GM23248 (cell line): ENCODE measurements around the gene DES. TPM values are rescaled to one million over a fixed set of nuclear protein-coding genes. Genes with fewer than 3 reads are reported as not detected.

Source experiments
- DNase-seq: peaks from one replicate; pipeline ENCODE4 v3.0.0-alpha.2; 2015
- H2AFZ ChIP-seq: fragments of 200-600 bp; sonication (generic); 2 replicates; pipeline ENCODE4 v1.6.1; 2016; ENCODE audit warnings: antibody characterized with exemption
- H3F3A ChIP-seq: fragments of 200-600 bp; sonication (generic); 2 replicates; pipeline ENCODE4 v1.6.1; 2016; ENCODE audit warnings: mild to moderate bottlenecking, antibody characterized with exemption, mixed run types; ENCODE audit not compliant: insufficient read depth
- H3K27ac ChIP-seq: fragments of 200-600 bp; sonication (generic); 2 replicates; pipeline ENCODE4 v1.5.1; 2016; ENCODE audit warnings: mild to moderate bottlenecking
- H3K27me3 ChIP-seq: fragments of 200-600 bp; sonication (generic); replicated peaks from 2 replicates; pipeline ENCODE4 v1.6.1; 2016; ENCODE audit warnings: mild to moderate bottlenecking; ENCODE audit not compliant: insufficient read depth
- H3K36me3 ChIP-seq: fragments of 200-600 bp; sonication (generic); 2 replicates; pipeline ENCODE4 v1.6.1; 2016; ENCODE audit warnings: low read depth, mild to moderate bottlenecking
- H3K4me1 ChIP-seq: fragments of 200-600 bp; sonication (generic); 2 replicates; pipeline ENCODE4 v1.6.1; 2016; ENCODE audit warnings: mild to moderate bottlenecking; ENCODE audit not compliant: insufficient read depth
- H3K4me2 ChIP-seq: fragments of 200-600 bp; sonication (generic); one replicate; pipeline ENCODE4 v1.6.1; 2016; ENCODE audit warnings: mild to moderate bottlenecking; ENCODE audit not compliant: unreplicated experiment
- H3K4me3 ChIP-seq: fragments of 200-600 bp; sonication (generic); 2 replicates; pipeline ENCODE4 v1.5.1; 2016; ENCODE audit warnings: mild to moderate bottlenecking
- H3K79me2 ChIP-seq: fragments of 200-600 bp; sonication (generic); 2 replicates; pipeline ENCODE4 v1.6.1; 2016; ENCODE audit warnings: mild to moderate bottlenecking; ENCODE audit not compliant: insufficient read depth
- H3K9ac ChIP-seq: fragments of 200-600 bp; sonication (generic); 2 replicates; pipeline ENCODE4 v1.6.1; 2016; ENCODE audit warnings: mild to moderate bottlenecking
- H3K9me2 ChIP-seq: fragments of 200-600 bp; sonication (generic); 2 replicates; pipeline ENCODE4 v1.6.1; 2016; ENCODE audit warnings: mixed run types, mild to moderate bottlenecking, moderate library complexity; ENCODE audit not compliant: insufficient read depth
- H3K9me3 ChIP-seq: fragments of 200-600 bp; sonication (generic); one replicate; pipeline ENCODE4 v1.6.1; 2017; ENCODE audit warnings: low read depth
- H4K20me1 ChIP-seq: fragments of 200-600 bp; sonication (generic); 2 replicates; pipeline ENCODE4 v1.6.0; 2016; ENCODE audit not compliant: insufficient read depth
- EZH2 ChIP-seq: fragments of 200-600 bp; sonication (generic); IDR thresholded peaks from 2 replicates; pipeline ENCODE4 v1.6.1; 2018; ENCODE audit warnings: antibody characterized with exemption, mild to moderate bottlenecking; ENCODE audit not compliant: insufficient read depth, poor library complexity, severe bottlenecking
- EZH2phosphoT487 ChIP-seq: fragments of 200-600 bp; sonication (generic); IDR thresholded peaks from 2 replicates; pipeline ENCODE4 v1.6.1; 2018; ENCODE audit warnings: antibody characterized with exemption, moderate library complexity, mild to moderate bottlenecking, low read depth; ENCODE audit not compliant: insufficient read depth
- WGBS, 2 experiments: methylation state at CpG; one replicate each; pipeline ENCODE4 v1.1.6; 2015 to 2017; ENCODE audit warnings: low lambda C conversion rate in 2 of 2, low coverage in 1 of 2; ENCODE audit errors: missing lambda C conversion rate in 2 of 2; 5-methylcytosine and 5-hydroxymethylcytosine counted together
- in situ Hi-C: fragments of 300-500 bp; cut with MboI; formaldehyde crosslinking; loops from 2 replicates; pipeline ENCODE4 v1.15.0; 2020
- polyA plus RNA-seq: library from polyadenylated mRNA; unstranded; fragments of >200 nt; fragmentation: Nextera tagmentation; extraction: Ambion mirVana; gene quantifications from 2 replicates; pipeline ENCODE4 v1.2.1, GENCODE V29; 2016
- total RNA-seq: library from RNA; depleted of rRNA; stranded (reverse); fragments of >200 nt; shearing (Covaris generic); gene quantifications from 2 replicates; pipeline ENCODE4 v1.2.3, GENCODE V29; 2014

DES gene
- total and polyA plus RNA-seq, 2 experiments from 2014 or later, result 1.1 to 2.7 TPM

DNA sequence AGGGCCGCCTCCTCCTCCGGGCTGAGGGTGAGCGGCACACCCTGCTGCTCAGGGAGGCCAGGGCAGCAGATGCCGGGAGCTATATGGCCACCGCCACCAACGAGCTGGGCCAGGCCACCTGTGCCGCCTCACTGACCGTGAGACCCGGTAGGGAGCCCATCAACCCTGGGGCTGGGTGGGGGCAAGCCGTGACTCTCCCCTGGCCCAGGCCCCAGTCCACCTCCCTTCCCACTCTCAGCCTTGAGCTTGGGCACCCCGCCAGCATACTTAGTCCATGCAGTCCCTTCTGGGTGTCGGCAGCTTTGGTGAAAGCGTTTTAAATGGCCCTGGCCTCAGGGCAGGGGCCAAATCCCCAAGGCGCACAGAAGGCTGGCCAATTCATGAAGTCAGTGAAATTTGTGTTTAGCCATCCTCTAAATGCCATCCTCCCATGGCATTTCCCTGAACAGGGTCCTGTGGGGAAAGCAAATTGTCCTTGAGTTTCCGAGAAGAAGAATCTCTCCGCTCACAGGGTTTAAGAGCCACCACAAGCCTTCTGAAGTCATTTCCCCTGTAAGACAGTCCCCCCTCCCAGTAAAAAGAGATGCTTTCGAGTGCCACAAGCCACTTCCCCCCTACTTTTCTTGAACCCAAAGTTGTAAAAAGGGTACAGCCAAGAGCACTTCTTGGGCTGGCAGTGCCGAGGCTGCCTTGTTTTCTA is 33.6 kb downstream of the DES start:
- no peak for TF ChIP-seq EZH2
- no peak for TF ChIP-seq EZH2phosphoT487
- Histone ChIP-seq H3K9me2 (no peaks in the 10 kb centered on the region), H3K27me3 (no peaks in the 10 kb centered on the region), H3K9me3 (no peaks in the 10 kb centered on the region), H3K4me2 (no peak overlapping the region), H3K36me3 (0 out of 2 replicates have a peak, but pooled peaks cover 4% of the 10 kb centered on the region), H3K4me3 (no peak overlapping the region), H3K79me2 (no peaks in the 10 kb centered on the region), H3F3A (peaks cover 18% of the 10 kb centered on the region), H3K27ac (peak overlapping the region; percentile 86), H3K4me1 (peaks cover 40% of the 10 kb centered on the region), H2AFZ (no peak overlapping the region), H3K9ac (no peak overlapping the region), H4K20me1 (no peaks in the 10 kb centered on the region)
- in situ Hi-C loops, result no loop called here
- 85 to 88% methylated on average over 15 to 17 of the region's 18 CpGs for WGBS, 2 experiments
- no peak for DNase-seq

DNA sequence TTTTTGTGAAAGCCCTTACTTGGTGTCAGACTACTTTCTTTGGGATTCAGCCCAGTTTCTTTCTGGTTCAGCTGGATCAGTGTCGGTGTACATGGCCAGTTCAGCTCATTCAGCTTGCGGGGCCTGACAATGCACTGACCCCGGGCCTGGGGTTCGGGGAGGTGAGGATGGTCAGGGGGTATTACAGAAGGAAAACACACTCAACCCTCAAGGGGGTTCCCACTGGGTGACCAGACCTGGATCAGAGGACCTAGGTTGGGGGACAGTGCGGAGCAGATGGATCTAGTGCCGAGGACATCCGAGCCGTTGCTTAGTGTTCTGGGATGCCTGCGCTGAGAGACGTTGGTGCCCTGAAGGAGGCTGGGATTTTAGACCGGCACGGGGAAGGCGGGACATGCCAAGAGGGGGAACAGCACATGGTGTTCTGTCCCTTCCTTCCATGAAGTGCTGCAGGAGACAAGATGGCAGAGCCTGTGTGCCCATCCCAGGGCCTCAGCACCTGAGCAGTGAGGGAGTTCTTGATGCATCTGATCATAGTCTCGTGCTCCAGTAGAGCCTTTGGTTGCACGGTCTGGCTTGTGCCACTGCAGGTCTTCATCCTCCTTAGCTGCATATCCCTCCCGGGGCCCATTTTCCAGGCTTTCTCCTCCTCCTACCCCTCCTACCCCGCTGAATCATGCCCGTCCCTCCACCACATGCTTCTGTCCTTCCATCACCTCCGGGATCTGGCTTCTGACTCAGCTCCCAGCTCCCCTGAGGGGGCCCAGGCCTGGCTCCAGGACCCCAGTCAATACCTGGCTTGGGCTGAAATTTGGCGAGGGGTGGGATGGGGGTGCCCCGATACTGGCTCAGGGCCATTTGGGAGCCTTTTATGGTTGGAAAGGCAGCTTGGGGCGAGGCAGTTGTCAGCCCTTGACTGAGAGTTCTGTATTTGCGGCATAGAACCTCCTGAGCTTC is 34.5 kb downstream of the DES start:
- Histone ChIP-seq H3K4me2 (peak overlapping the region; percentile 61), H3K9me3 (no peaks in the 10 kb centered on the region), H4K20me1 (no peaks in the 10 kb centered on the region), H3F3A (peaks cover 18% of the 10 kb centered on the region), H3K79me2 (no peaks in the 10 kb centered on the region), H3K27ac (peak overlapping the region; percentile 86), H3K27me3 (no peaks in the 10 kb centered on the region), H3K36me3 (0 out of 2 replicates have a peak, but pooled peaks cover 4% of the 10 kb centered on the region), H3K4me1 (peaks cover 40% of the 10 kb centered on the region), H3K9me2 (no peaks in the 10 kb centered on the region), H2AFZ (peak overlapping the region; percentile 19; the same call in 1 of the 2 replicates), H3K9ac (peak overlapping the region; percentile 62), H3K4me3 (peak overlapping the region; percentile 28)
- TF ChIP-seq EZH2phosphoT487, result no peak
- TF ChIP-seq EZH2, result no peak
- DNase-seq, result peak; percentile 97
- in situ Hi-C loops, result no loop called here
- 52 to 53% methylated on average over 23 of the region's 23 CpGs for WGBS, 2 experiments

DNA sequence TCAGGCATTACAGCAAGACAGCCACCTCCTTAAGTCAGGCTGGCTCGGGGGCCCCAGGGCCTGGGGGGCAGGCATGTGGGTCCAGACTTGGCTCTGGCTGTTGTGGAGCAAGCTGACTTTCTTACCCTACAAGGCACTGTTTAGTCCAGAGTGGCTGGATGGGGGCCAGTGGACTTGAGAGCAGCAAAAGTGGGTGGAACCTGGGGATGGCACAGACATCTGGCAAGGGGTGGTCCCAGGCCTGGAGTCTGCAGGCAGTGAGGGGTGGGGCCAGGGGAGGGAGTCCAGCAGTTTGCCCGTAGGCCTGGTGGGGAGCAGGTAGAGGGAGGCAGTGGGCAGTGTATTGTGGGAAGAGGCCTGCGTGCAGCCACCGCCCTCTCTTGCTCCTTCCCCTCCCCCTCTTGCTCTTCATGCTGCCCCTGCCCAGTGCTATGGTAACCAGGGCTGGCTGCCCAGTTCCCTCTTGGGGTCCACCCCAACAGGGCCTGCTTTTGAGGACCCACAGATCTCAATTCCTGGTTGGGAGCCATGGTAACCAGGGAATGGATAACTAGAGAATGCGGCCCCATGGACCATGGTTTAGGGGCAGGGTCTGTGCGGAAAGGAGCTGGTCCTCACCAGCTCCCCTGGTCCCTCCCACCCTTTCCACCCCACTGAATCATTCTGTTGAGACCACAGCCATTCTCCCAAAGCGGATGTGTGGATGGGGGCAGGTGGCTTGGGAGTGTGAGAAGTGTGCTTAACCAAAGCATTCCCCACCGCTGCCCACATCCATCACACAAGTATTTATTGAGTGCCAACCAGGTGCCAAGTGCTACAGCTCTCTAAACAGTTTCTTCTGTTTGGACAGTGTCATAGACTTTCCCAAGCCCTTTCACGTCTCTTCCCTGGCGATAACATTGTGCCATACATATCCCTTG is 35.8 kb downstream of the DES start:
- WGBS, 2 experiments, result 78% methylated on average over 8 to 10 of the region's 10 CpGs

More for the DNA sequence above, 35.8 kb downstream of the DES start:
- H3K27me3 ChIP-seq, result no peaks in the 10 kb centered on the region
- 0 out of 2 replicates have a peak, but pooled peaks cover 4% of the 10 kb centered on the region for H3K36me3 ChIP-seq
- no peaks in the 10 kb centered on the region for H3K9me2 ChIP-seq
- H3K79me2 ChIP-seq, result no peaks in the 10 kb centered on the region
- no peaks in the 10 kb centered on the region for H3K9me3 ChIP-seq
- 0 out of 2 replicates have a peak overlapping the region, but pooled peaks have one; percentile 19 for H2AFZ ChIP-seq
- peaks cover 24% of the 10 kb centered on the region for H3F3A ChIP-seq
- H3K4me1 ChIP-seq, result peaks cover 43% of the 10 kb centered on the region
- TF ChIP-seq EZH2phosphoT487 (no peak), EZH2 (no peak)
- in situ Hi-C loops, result no loop called here
- peak overlapping the region; percentile 62 for H3K9ac ChIP-seq
- peak overlapping the region; percentile 86 for H3K27ac ChIP-seq
- H3K4me3 ChIP-seq, result peak overlapping the region; percentile 28
- DNase-seq, result peak; percentile 87
- H3K4me2 ChIP-seq, result peak overlapping the region; percentile 61
- no peaks in the 10 kb centered on the region for H4K20me1 ChIP-seq
